NCI-H1048 (cell line): ENCODE data around the gene AHRR.

ENCODE experiments used
- DNase-seq: peaks from one replicate; lab custom pipeline; 2025; lab: John Stamatoyannopoulos, UW

Gene AHRR

DNA sequence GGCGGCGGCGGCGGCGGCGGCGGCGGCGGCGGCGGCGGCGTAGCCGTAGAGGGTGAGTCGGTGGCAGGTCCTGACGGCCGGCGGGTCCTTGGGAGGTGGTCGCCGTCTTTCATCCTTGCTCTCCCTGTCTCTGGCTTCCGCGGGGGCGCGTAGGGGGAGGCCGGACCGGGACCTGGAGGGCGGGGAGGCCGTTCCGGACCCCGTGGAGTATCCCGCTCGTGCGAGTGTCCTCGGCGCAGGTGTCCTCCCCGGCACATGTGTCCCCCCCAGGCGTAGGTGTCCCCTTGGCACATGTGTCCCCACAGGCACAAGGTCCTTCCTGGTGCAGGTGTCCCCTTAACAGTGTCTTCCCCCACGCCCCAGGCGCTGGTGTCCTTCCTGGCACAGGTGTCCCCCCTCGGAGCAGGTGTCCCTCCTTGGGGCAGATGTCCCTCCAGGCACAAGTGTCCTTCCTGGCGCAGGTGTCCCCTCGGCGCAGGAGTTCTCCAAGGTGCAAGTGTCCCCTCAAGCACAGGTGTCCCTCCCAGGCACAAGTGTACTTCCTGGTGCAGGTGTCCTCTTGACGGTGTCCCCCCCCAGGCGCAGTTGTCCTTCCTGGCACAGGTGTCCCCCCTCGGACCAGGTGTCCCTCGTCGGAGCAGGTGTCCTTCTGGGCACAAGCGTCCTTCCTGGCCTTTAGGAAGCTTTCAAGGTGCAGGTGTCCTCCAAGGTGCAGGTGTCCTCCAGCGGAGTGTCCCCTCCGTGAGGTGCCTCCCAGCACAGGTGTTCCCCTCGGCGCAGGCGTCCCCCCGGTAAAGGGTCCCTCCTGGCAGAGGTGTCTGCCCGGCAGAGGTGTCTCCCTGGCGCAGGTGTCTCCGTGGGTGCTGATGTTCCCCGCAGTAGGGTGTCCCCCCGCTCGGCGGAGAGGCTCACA lies 122.0 kb downstream of the AHRR start:
- no peak for DNase-seq

DNA sequence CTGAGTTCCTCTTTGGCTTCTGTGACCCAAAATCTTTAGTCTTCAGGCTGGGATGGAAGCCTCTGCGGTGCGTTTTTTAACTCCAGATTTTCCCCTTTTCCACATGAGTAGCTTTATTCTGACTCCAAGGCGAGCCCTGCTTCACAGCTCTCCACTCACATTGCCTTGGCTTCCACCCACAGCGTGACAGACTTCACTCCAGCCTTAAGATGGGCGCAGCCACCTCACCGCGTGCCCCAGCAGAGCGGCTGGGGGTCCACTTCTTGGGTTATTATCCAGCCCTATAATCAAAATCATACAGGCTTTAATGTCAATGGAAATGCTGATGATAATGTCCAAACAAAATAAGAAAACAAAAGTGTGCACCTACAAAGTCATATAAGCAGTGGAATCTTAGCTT lies 122.7 kb downstream of the AHRR start:
- DNase-seq, result no peak

DNA sequence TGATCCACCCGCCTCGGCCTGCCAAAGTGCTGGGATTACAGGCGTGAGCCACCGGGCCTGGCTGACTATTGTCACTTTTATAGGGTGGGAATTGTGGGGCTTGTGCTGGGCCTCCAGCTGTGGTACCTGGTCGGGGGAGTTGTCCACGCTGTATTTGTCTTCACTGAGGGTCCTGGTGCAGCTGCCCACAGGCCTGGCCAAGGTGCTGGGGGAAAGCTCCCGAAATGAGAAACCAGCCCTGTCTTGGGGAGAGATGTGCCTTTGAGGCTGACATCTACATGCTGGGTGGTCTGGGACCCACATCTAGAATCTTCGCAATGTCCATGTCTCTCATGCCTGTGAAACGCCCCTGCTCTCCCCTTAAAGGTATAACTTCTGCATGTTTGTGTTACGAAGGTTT lies 124.1 kb downstream of the AHRR start:
- no peak for DNase-seq

DNA sequence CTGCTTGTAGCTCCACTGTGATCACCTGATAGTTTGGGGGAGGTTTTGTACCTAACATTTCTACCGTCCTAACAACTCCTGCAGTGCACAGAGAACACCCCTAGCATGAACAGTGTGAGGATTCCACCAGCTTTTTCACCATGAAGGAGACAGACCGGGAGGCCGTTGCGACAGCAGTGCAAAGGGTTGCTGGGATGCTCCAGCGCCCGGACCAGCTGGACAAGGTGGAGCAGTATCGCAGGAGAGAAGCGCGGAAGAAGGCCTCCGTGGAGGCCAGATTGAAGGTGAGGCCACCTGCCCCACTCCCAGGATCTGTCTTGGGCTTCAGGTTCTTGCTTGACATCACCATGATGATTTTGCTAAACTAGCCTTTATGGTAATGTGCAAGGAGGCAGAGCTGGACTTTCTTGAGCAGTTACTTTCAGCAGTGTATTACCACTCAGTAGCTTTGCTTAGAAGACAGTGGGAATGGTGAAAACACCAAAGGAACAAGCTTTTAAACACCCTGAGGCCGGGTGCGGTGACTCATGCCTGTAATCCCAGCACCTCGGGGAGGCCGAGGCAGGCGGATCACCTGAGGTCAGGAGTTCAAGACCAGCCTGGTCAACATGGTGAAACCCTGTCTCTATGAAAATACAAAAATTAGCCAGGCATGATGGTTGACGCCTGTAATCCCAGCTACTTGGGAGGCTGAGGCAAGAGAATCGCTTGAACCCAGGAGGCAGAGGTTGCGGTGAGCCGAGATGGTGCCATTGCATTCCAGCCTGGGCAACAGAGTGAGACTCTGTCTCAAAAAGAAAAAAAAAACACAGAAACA lies 124.8 kb downstream of the AHRR start:
- DNase-seq, result no peak

DNA sequence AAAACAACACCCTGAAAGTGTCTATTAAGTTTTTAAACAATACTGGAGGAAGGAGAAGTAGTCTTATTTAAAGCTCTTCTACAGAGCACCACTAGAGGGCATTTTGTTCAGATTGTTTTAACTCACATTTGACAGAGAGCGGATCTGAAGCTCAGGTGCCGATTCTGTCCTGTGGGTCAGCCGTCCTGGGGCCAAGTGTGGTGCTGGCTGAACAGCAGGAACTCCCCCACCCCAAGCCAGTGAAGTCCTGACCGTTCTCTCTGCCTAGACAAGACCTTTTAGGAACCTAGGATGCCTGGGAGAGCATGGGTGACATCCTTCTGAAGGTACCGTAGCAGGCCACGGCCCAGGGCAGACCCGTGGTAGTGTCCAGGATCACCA lies 125.4 kb downstream of the AHRR start:
- DNase-seq, result no peak

DNA sequence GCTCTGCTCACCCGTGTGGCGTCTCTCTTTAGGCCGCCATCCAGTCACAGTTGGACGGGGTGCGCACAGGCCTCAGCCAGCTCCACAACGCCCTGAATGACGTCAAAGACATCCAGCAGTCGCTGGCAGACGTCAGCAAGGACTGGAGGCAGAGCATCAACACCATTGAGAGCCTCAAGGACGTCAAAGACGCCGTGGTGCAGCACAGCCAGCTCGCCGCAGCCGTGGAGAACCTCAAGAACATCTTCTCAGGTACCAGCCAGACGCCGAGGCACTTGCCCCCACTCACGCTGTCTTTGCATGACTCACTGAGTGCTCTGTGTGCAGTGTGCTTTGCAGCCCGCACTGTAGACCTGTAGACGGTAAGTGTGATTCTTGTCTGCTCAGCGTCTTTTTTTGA lies 126.0 kb downstream of the AHRR start:
- no peak for DNase-seq

DNA sequence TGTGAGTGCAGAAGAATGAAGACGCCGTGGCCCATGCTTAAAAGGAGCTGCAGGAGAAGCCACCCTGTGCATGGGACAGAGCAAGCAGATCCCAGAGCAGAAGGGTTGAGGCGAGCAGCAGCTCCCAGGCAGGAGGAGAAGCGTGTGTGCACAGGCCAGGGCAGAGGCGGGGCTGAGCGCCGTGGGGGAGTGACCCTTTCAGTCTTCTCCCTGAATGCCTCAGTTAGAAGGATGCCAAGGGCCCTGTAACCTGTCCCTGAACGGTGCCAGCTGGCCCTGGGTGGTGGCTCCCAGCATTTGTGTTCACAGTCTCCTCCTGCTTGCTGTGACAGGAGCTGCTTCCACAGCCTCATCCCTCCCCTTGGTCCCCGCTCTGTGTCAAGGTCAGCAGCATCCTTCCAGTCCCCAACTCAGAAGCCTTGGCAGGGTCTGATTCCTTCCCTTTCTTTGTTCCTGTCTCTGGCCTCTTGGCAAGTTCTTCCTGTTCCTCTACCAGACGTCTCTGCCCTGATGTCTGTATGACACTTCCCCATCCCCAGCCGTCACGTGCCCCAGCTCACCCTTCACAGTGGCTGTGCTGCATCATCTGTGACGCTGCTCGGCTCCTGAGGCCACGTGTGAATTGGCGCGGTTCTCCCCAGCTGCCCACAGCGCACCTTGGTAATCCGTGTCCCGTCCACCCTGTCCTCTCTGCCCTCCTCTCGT lies 126.7 kb downstream of the AHRR start:
- no peak for DNase-seq

DNA sequence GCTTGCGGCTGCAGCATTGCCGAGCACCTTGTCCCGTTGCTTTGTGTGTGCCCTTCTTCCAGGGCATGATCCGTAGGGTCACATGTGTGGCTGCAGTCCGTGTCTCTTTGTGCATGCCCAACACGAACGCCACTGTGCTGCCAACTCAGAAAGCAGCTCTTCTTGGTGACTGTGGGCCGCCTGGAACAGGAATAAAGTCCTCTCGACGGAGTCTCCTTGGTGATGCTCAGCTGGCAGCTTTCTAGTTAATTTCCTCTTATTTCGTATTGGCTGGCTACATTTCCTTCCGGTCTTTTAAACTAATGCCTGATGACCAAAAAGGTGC lies 127.2 kb downstream of the AHRR start:
- DNase-seq, result no peak

DNA sequence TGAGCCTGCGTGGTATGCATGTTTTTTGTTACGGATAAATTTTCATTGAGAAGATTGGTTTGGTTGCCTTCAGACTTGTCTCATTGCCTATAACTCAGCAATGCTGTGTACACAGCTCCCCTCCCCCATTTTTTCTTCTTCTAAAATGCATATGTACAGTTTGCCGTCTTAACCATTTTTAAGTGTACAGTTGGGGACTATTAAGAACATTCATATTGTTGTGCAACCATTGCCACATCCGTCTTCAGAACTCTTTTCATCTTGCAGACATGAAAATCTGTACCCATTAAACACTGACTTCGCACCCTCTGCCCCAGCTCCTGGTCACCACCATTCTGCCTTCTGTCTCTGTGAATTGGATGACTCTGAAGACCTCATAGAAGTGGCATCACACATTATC lies 127.6 kb downstream of the AHRR start:
- no peak for DNase-seq

DNA sequence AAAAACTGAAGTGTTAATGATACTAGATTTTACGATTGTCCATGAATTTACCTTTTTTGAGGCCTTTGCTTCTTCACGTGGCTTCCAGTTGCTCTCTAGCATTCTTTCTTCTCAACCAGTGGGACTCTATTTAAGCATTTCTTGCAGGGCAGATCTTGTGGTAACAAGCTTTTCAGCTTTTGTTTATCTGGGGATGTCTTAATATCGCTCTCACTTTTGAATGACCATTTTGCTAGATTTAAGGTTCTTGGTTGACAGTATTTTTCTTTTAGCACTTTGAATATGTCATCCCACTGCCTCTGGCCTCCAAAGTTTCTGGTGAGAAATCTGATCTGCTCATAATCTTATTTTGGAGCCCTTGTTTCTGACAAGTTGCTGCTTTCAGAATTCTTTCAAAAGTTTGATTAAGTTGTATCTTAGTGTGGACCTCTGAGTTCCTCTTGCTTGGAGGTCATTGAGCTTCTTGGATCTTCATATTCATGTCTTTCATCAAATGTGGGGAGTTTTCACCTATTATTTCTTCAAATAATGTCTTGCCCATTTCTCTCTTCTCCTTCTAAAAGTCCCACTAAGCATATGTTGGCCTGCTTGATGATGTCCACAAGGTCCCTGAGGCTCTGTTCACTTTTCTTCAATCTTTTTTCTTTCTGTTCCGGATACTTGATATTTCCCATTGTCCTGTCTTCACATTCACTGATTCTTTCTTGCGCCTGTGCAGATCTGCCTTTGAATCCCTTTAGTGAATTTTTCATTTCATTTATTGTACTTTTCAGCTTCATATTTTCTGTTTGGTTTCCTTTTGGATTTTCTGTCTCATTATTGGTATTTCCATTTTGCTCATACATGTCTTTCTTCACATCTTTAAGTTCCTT lies 130.3 kb downstream of the AHRR start:
- no peak for DNase-seq

DNA sequence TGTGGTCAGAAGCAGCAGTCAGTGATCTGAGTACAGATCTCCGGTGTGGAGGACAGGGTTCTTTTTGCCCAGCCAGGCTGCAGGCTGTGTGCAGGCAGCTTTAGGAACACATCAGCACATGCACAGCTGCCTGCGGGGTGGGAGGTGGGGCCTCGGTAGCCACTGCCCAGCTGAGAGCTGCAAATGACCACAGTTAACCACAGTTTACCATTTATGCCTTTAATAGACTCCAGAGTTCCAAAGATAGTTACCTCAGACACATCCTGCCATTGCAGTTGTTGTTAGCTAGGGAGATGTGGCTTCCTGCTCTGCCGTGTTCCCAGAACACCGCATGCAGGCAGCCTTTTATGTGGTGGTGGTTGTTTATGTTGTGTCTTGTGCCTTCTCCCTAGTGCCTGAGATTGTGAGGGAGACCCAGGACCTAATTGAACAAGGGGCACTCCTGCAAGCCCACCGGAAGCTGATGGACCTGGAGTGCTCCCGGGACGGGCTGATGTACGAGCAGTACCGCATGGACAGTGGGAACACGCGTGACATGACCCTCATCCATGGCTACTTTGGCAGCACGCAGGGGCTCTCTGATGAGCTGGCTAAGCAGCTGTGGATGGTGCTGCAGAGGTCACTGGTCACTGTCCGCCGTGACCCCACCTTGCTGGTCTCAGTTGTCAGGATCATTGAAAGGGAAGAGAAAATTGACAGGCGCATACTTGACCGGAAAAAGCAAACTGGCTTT lies 131.6 kb downstream of the AHRR start:
- DNase-seq, result no peak

DNA sequence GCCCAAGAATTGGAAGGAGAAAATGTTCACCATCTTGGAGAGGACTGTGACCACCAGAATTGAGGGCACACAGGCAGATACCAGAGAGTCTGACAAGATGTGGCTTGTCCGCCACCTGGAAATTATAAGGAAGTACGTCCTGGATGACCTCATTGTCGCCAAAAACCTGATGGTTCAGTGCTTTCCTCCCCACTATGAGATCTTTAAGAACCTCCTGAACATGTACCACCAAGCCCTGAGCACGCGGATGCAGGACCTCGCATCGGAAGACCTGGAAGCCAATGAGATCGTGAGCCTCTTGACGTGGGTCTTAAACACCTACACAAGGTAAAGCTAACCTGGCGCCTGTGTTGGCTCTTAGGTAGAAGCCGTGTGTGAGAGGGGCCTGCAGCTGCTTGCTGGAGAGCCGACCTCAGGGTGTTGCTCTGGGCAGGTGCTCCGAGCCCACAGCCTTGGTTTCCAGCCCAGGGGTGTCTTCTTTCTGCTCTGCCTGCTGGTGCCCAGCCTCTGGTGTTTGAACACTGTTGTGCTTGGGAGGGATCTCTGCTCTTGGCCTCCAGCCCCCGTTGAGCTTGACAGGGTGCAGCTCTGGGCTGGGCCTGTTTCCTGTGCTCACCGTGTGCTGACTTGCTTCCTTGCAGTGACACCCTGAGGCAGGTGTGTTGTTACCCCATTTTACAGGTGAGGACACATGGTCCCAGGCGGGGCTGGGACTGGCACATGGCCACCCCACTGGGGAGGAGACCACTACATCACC lies 132.4 kb downstream of the AHRR start:
- DNase-seq, result no peak

DNA sequence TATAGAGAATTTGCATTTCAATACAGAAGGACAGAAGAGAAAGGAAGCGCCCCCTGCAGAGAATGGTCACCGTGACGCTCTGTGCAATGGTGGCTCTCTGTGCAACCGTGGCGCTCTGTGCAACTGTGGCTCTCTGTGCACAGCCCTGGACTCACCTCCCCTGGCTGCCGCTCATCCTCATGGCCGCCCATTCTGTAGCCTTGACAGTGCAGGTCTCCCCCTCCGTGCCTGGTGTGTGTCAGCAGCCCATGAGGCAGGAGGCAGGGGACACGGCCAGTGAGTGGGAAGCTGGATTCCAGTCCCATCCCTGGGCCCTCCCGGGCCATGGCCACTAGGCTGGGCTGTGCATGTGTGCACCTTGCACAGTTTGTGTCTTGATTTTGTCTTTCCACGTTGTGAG lies 133.4 kb downstream of the AHRR start:
- DNase-seq, result no peak

DNA sequence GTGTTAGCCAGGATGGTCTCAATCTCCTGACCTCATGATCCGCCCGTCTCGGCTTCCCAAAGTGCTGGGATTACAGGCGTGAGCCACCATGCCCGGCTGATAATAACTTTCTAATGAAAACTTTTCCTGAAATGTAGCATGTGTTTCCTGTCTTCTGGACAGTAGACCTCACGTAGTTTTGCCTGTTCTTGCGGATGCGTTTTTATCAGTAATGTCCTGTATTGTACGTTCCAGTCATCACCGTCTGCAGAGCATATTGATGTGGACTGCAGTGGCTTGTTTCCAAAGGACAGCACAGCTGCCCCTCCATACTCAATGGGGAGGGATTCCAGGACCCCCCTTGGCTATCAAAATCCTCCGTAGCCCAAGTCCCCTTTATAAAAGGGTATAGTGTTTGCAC lies 134.3 kb downstream of the AHRR start:
- DNase-seq, result no peak

DNA sequence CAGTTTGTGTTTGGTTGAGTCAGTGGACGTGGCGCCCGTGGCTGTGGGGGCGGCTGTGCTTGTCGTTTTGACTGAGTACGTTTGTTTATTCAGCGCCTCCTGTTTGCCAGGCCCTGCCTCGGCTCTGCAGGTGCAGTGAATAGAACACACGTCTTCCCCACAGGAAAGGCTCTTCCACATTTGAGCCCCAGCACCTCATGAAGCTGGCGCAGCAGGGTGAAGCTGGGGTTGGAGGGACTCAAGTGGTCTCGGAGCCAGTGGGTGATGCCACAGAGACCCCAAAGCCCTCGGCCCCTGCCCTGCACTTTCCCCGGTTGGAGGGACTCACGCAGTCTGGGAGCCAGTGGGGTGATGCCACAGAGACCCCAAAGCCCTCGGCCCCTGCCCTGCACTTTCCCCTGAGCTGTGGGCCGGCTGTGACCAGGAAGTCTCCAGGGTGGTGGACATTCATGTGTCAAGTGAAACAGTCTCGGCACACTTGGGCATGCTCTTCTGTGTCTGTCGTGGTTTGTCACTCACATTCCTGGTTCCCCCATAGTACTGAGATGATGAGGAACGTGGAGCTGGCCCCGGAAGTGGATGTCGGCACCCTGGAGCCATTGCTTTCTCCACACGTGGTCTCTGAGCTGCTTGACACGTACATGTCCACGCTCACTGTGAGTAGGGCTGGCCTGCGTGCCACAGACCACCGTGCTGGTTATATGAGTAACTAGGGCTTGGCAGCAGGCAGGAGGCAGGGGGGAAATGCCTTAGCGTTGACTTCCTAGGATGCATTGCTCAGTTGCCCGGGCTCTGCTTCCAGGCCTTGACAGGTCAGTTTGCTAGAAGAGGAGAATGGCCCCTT lies 135.1 kb downstream of the AHRR start:
- no peak for DNase-seq

DNA sequence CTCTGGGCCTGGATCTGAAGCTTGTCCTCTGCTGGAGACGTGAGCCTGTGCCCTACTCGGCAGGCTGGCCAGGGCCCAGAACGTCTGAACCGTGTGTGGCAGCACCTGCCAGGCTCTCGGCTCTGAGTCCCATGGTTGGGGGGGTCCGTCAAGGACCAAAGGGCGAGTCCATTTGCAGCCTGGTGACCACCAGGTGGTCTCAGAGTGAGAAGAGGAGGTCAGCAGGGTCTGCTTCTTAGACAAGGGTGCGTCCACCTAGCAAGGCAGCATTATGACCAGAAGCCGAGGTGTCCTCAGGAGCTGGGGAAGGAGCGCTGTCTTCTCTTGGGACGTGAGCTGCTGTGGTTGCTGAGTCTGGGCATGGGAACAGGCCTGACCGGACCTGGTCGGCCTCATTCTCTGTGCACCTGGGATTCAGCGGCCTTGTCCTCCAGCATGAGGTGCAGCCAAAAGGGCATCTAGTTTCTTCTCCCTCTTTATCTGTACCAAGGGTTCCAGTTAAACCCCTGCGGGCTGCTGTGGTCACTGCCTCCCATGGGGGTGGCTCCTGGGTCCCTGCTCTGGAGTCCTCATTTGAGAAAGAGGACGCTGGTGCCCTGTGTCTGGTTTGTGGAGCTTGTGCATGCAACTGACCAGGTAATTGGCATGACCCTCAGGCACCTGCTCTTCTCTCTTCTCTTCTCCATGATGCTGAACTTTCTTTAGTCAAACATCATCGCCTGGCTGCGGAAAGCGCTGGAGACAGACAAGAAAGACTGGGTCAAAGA lies 135.9 kb downstream of the AHRR start:
- no peak for DNase-seq

DNA sequence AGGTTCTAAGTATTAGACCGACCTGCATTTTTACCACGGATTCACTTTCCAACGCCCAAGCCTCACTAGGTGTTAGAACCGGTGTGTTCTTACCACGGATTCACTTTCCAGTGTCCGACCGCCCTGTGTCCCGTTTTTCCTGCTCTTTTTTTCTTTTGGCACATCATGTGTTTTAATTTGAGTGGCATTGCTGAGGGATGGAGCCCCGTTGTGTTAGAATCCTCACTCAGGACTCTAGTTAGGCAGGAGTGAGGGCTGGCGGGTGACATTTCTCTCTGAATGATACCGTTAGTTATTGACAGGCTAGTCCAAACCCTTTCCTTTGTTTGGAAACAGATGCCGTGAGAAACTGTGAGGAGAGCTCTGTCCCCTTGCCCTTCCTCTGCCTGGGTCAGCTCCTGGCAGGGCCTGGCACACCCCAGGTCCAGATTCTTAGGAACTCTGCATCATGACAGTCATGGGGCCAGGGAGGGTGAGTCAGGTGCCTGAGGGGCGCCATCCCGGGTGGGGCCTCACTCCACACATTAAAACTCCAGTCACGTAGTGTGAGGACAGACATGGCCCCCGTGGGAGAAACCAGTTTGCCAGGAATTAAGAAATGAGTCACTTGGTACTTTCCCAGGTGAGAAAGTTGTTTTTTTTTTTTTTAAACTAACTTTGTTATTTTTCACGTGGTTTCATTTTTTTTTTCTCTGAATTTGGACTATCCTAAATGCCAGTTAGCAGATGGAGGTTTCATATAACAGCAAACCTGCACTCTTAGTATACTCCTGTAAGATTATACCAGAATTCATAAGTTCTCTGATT lies 137.2 kb downstream of the AHRR start:
- no peak for DNase-seq
